ENCODE measurements around the gene UBR4.

- TF ChIP-seq CTCF (IDR thresholded peaks at IDR 0.05; ENCODE audit: low read depth, low read length) (no peak), EZH2phosphoT487 (IDR thresholded peaks at IDR 0.05; ENCODE audit: low read depth) (no peak)
Observed at GRCh38 chr1:19084206-19084738, 125.8 kb downstream of the UBR4 start.

Data from OCI-LY3 (cell line).